Measurements from ENCODE around the gene BCR. TPM values are rescaled to one million over a fixed set of nuclear protein-coding genes. Genes with fewer than 3 reads are reported as not detected.

The BCR gene
- total and polyA plus RNA-seq, 2 of the 4 experiments (the other 2 are of a cell fraction), result 28.9 to 44.6 TPM

GRCh38 chr22:23262518-23263332, 82.4 kb downstream of the BCR start:
- Histone ChIP-seq H3K56ac (ENCODE audit: extremely low read depth, insufficient read depth, low read length) (no peak overlapping the region), H3K23ac (ENCODE audit: low read depth, low read length) (no peak overlapping the region), H3K9me1 (ENCODE audit: insufficient read depth, low read length) (0 out of 2 replicates have a peak, but pooled peaks cover 7% of the 10 kb centered on the region), H2AK9ac (replicated peaks; ENCODE audit: low read depth, low read length, poor library complexity) (no peak overlapping the region), H3K18ac (ENCODE audit: low read depth, low read length) (no peak overlapping the region), H3K4me3 (ENCODE audit: insufficient read depth, low read depth, low read length) (no peak overlapping the region), H4K91ac (ENCODE audit: insufficient read depth, low read depth, low read length) (no peak overlapping the region), H4K5ac (ENCODE audit: low read depth, low read length) (no peak overlapping the region), H3K27me3 (ENCODE audit: control insufficient read depth, insufficient read depth, low read length) (no peaks in the 10 kb centered on the region), H3K14ac (replicated peaks; ENCODE audit: low read depth, low read length) (no peak overlapping the region), H3K36me3 (ENCODE audit: control insufficient read depth, insufficient read depth, low read length) (peaks cover 34% of the 10 kb centered on the region), H3K9ac (ENCODE audit: low read depth, low read length) (no peak overlapping the region), H2AFZ (replicated peaks; ENCODE audit: low read length, poor library complexity) (no peak overlapping the region), H2BK15ac (ENCODE audit: low read depth, low read length) (no peak overlapping the region), H4K8ac (ENCODE audit: low read depth in 2 of 2, low read length in 2 of 2) (no peak overlapping the region), H3K9me3 (ENCODE audit: control insufficient read depth, insufficient read depth, low read length) (no peaks in the 10 kb centered on the region), H4K20me1 (ENCODE audit: insufficient read depth, low read length) (peaks cover 7% of the 10 kb centered on the region; the same call in 1 of the 2 replicates), H3K79me1 (ENCODE audit: low read depth in 1 of 2, low read length in 2 of 2) (peaks cover 0 to 6% of the 10 kb centered on the region in 2 experiments; a peak in 1 of 4 replicates), H3K4me2 (ENCODE audit: low read depth, low read length) (no peak overlapping the region), H2BK120ac (ENCODE audit: low read depth, low read length) (no peak overlapping the region), H3K4me1 (ENCODE audit: control insufficient read depth, insufficient read depth, low read length) (no peaks in the 10 kb centered on the region), H2BK5ac (ENCODE audit: low read depth, low read length, poor library complexity, severe bottlenecking) (no peak overlapping the region), H2BK20ac (ENCODE audit: low read depth, low read length) (no peak overlapping the region), H3K4ac (ENCODE audit: low read depth, low read length) (no peak overlapping the region), H2AK5ac (ENCODE audit: low read depth, low read length) (no peak overlapping the region), H3K27ac (ENCODE audit: insufficient read depth, low read length) (no peak overlapping the region)
- intact Hi-C loops (cut with micrococcal nuclease), result no loop called here
- 89% methylated on average over 44 of the region's 60 CpGs; no CpG with 5 or more reads in 1 of the 2 experiments for WGBS, 2 experiments (ENCODE audit: extremely low coverage in 2 of 2, insufficient read length in 1 of 2)
- dilution Hi-C loops (cut with HindIII; ENCODE audit: low sequenced_read_pairs, unreplicated experiment), result no loop called here
- POLR2A ChIA-PET (ENCODE audit: unreplicated experiment), result no interaction called here
- DNase-seq (no peak), ATAC-seq (ENCODE audit: low read depth) (no peak)
- BruUV-seq (replicated peaks), result no TSS peak
- in situ Hi-C loops (cut with MboI; ENCODE audit: low sequenced_read_pairs), result no loop called here
- CTCF ChIA-PET, result no interaction called here
- no peak for TF ChIP-seq SMC3 (IDR thresholded peaks at IDR 0.05; ENCODE audit: low read depth, low read length)
- no peak for TF ChIP-seq RFX5 (IDR thresholded peaks at IDR 0.05; ENCODE audit: low read depth, low read length)
- TF ChIP-seq FOS (IDR thresholded peaks at IDR 0.05; ENCODE audit: low read depth, low read length), result no peak
- TF ChIP-seq MAZ (IDR thresholded peaks at IDR 0.05; ENCODE audit: borderline replicate concordance, low read depth, low read length), result no peak
- no peak for TF ChIP-seq POLR2A (IDR thresholded peaks at IDR 0.05; ENCODE audit: low read depth, low read length)
- TF ChIP-seq MAFK (IDR thresholded peaks at IDR 0.05; ENCODE audit: low read depth, low read length), result no peak
- TF ChIP-seq CTCF (conservative IDR thresholded peaks at IDR 0.05; ENCODE audit: low read depth, low read length), result no peak
- TF ChIP-seq RAD21 (IDR thresholded peaks at IDR 0.05; ENCODE audit: low read length), result no peak
- no peak for TF ChIP-seq RCOR1 (IDR thresholded peaks at IDR 0.05; ENCODE audit: insufficient replicate concordance, low read length)
- TF ChIP-seq CEBPB (IDR thresholded peaks at IDR 0.05; ENCODE audit: low read depth, low read length), result no peak
- TF ChIP-seq USF2 (IDR thresholded peaks at IDR 0.05; ENCODE audit: low read depth, low read length), result no peak
- no peak for TF ChIP-seq MXI1 (IDR thresholded peaks at IDR 0.05; ENCODE audit: borderline replicate concordance, low read depth, low read length)
- TF ChIP-seq NFE2L2 (IDR thresholded peaks at IDR 0.05; ENCODE audit: low read depth, low read length), result no peak
- no peak for TF ChIP-seq BHLHE40 (IDR thresholded peaks at IDR 0.05; ENCODE audit: low read depth, low read length)
- TF ChIP-seq CHD1 (IDR thresholded peaks at IDR 0.05; ENCODE audit: low read depth, low read length), result no peak

All from IMR-90 (cell line).